Vagina (tissue), 2 donors: ENCODE data around the gene TJP3.

Experiments
- CTCF ChIP-seq, 3 experiments: fragments of 450-650 bp in 2 of 3; fragments of 200-600 bp in 1 of 3; sonication (generic) in 1 of 3; IDR thresholded peaks; one replicate each; pipeline ENCODE4 v1.5.1; 2017 to 2019; ENCODE audit warnings: antibody characterized with exemption in 3 of 3, mild to moderate bottlenecking in 2 of 3, moderate library complexity in 2 of 3
- POLR2A ChIP-seq, 2 donors: fragments of 450-650 bp; IDR thresholded peaks; one replicate each; pipeline ENCODE4 v1.6.1; 2017; ENCODE audit warnings: antibody characterized with exemption in 2 of 2, mild to moderate bottlenecking in 2 of 2, moderate library complexity in 2 of 2
- POLR2AphosphoS5 ChIP-seq, 2 donors: sonication (generic); formaldehyde crosslinking; IDR thresholded peaks; one replicate each; pipeline ENCODE4 v1.9.0; 2017; ENCODE audit warnings: antibody characterized with exemption in 2 of 2, mild to moderate bottlenecking in 2 of 2, low read depth in 1 of 2; ENCODE audit not compliant: insufficient read depth in 1 of 2

DNA sequence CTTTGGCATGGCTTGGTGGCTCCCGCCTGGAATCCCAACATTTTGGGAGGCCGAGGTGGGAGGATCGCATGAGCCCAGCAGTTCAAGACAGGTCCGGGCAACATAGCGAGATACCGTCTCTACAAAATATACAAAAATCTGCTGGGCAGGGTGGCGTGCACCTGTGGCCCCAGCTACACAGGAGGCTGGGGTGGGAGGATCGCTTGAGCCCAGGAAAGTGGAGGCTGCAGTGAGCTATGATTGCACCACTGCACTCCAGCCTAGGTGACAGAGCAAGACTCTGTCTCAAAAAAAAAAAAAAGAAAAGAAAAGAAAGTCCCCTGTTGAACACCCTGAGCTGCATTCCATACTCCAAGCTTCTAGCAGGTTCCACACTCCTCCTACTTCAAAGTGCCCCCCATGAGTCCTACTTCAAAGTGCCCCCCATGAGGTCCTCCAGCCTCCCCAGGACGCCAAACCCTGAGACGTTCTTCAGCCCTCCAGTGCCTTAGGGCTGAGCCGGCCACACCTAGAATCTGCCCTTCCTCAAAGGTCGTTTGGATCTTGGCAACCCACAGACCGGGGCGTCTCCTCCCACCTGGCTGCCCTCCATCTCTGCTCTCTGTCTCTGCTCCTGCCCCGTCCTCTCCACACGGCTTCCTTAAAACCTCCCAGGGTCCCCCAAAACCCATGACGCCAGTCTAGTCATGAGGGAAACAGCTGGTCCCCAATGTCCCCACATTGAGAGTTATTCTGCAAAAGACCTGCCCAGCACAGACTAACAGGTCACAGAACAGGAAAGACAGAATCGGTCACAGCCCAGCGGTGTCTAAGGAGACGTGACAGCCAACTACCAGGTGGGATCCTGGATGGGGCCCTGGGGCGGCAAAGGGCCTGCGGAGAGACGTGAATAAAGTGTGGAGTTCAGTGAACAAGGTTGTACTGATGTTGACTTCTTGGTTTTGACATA is 4.8 kb downstream of the TJP3 start:
- TF ChIP-seq CTCF (IDR thresholded peaks at IDR 0.05): no peak
- no peak for TF ChIP-seq POLR2AphosphoS5 (IDR thresholded peaks at IDR 0.05; ENCODE audit: insufficient read depth in 1 of 2, low read depth in 1 of 2)
- TF ChIP-seq POLR2A (IDR thresholded peaks at IDR 0.05): no peak
